HepG2 (cell line): ENCODE measurements around the gene TNFRSF9. TPM values are rescaled to one million over a fixed set of nuclear protein-coding genes. Genes with fewer than 3 reads are reported as not detected.

ENCODE experiments used
- ASH2L ChIP-seq: fragments of 300-600, 200-600 bp; sonication (generic); IDR thresholded peaks from 2 replicates; pipeline ENCODE4 v1.7.0; 2017; ENCODE audit warnings: low read depth, mild to moderate bottlenecking, moderate library complexity, mixed read lengths, low read length; ENCODE audit not compliant: insufficient read length
- ETV5 ChIP-seq: IDR thresholded peaks from 2 replicates; pipeline ENCODE4 v1.6.1; 2018; ENCODE audit warnings: missing biosample characterization, missing genetic modification reagents, inconsistent platforms, borderline replicate concordance
- GABPA ChIP-seq, 2 experiments: IDR thresholded peaks; 2 replicates each; pipeline ENCODE4 v1.6.1; 2011 to 2016; ENCODE audit warnings: low read depth in 2 of 2, low read length in 1 of 2, missing biosample characterization in 1 of 2, missing genetic modification characterization in 1 of 2
- GABPB1 ChIP-seq: IDR thresholded peaks from 2 replicates; pipeline ENCODE4 v1.6.1; 2016; ENCODE audit warnings: mild to moderate bottlenecking, missing genetic modification reagents, moderate library complexity, missing compliant biosample characterization
- HNF4A ChIP-seq: sonication (generic); formaldehyde crosslinking; IDR thresholded peaks from 2 replicates; pipeline ENCODE4 v1.4.0; 2020; ENCODE audit warnings: missing genetic modification reagents
- HOXA3 ChIP-seq: sonication (generic); formaldehyde crosslinking; IDR thresholded peaks from 2 replicates; pipeline ENCODE4 v1.5.0; 2020; ENCODE audit warnings: missing genetic modification reagents
- KDM5B ChIP-seq: sonication (generic); formaldehyde crosslinking; IDR thresholded peaks from 2 replicates; pipeline ENCODE4 v1.4.0; 2020; ENCODE audit warnings: missing genetic modification reagents, mild to moderate bottlenecking, borderline replicate concordance
- MAFF ChIP-seq: IDR thresholded peaks from 2 replicates; pipeline ENCODE4 v1.6.1; 2011; ENCODE audit warnings: low read depth, low read length, improper control_type of control experiment
- NBN ChIP-seq: fragments of 450-650 bp; conservative IDR thresholded peaks from 2 replicates; pipeline ENCODE4 v1.6.1; 2017
- PHF8 ChIP-seq: sonication (generic); formaldehyde crosslinking; IDR thresholded peaks from 2 replicates; pipeline ENCODE4 v1.5.0; 2020; ENCODE audit warnings: missing genetic modification reagents
- REPIN1 ChIP-seq: sonication (generic); formaldehyde crosslinking; IDR thresholded peaks from 2 replicates; pipeline ENCODE4 v1.8.0; 2022; ENCODE audit warnings: missing genetic modification reagents, low read depth, mild to moderate bottlenecking, borderline replicate concordance
- SALL1 ChIP-seq: sonication (generic); formaldehyde crosslinking; IDR thresholded peaks from 2 replicates; pipeline ENCODE4 v1.8.0; 2022; ENCODE audit warnings: mild to moderate bottlenecking, missing genetic modification reagents
- SETDB1 ChIP-seq: sonication (generic); formaldehyde crosslinking; IDR thresholded peaks from 2 replicates; pipeline ENCODE4 v1.5.1; 2020; ENCODE audit warnings: missing genetic modification reagents, mild to moderate bottlenecking, borderline replicate concordance
- SP2 ChIP-seq: sonication (generic); formaldehyde crosslinking; IDR thresholded peaks from 2 replicates; pipeline ENCODE4 v1.5.1; 2020; ENCODE audit warnings: mild to moderate bottlenecking, missing genetic modification reagents
- ZNF44 ChIP-seq: sonication (generic); formaldehyde crosslinking; IDR thresholded peaks from 2 replicates; pipeline ENCODE4 v1.5.1; 2020; ENCODE audit warnings: mild to moderate bottlenecking, missing genetic modification reagents
- ZNF629 ChIP-seq: sonication (generic); formaldehyde crosslinking; conservative IDR thresholded peaks from 2 replicates; pipeline ENCODE4 v1.5.0; 2020; ENCODE audit warnings: missing genetic modification reagents
- ZNF724P ChIP-seq: sonication (generic); formaldehyde crosslinking; IDR thresholded peaks from 2 replicates; pipeline ENCODE4 v1.8.0; 2022; ENCODE audit warnings: missing genetic modification reagents, borderline replicate concordance
- polyA plus RNA-seq, 8 experiments: library from polyadenylated mRNA; depleted of rRNA in 3 of 8; stranded (reverse) in 7 of 8; unstranded in 1 of 8; fragments of >200 nt; fragmentation: Illumina TruSeq in 4 of 8; extraction: Trizol in 4 of 8; gene quantifications; 2 replicates each; pipeline versions ENCODE4 v1.2.1 to v1.2.3, GENCODE V29; 2011 to 2016; ENCODE audit warnings: low read depth in 4 of 8, missing spikeins in 1 of 8, mixed read lengths in 1 of 8; ENCODE audit not compliant: insufficient read depth in 1 of 8
- total RNA-seq, 5 experiments: library from RNA; depleted of rRNA; stranded (reverse); fragments of >200 nt; fragmentation: Illumina TruSeq; extraction: Trizol; gene quantifications; 2 replicates each; pipeline ENCODE4 v1.2.3, GENCODE V29; 2016; ENCODE audit warnings: low read depth in 1 of 5
- TF ChIP-seq, protein P1 (sequence below): sonication (generic); formaldehyde crosslinking; IDR thresholded peaks from 2 replicates; pipeline ENCODE4 v1.4.0; 2020; ENCODE audit warnings: mild to moderate bottlenecking, missing genetic modification reagents
- TF ChIP-seq, protein P2 (sequence below): sonication (generic); formaldehyde crosslinking; IDR thresholded peaks from 2 replicates; pipeline ENCODE4 v1.5.0; 2020; ENCODE audit warnings: mild to moderate bottlenecking, missing genetic modification reagents
- TF ChIP-seq, protein P3 (sequence below): sonication (generic); formaldehyde crosslinking; IDR thresholded peaks from 2 replicates; pipeline ENCODE4 v1.4.0; 2020; ENCODE audit warnings: missing genetic modification reagents
- TF ChIP-seq, protein P4 (sequence below), 2 experiments: sonication (generic) in 1 of 2; formaldehyde crosslinking in 1 of 2; IDR thresholded peaks; 2 replicates each; pipeline versions ENCODE4 v1.4.0 to v1.6.1; 2018 to 2020; ENCODE audit warnings: missing genetic modification reagents in 2 of 2, borderline replicate concordance in 1 of 2, low read depth in 1 of 2, mild to moderate bottlenecking in 1 of 2, missing biosample characterization in 1 of 2

Gene TNFRSF9
- total and polyA plus RNA-seq, 2 of the 13 experiments (the other 11 are each of a cell fraction or from before 2014, with no cell fraction given) = 0.07 TPM; not detected in 1

DNA sequence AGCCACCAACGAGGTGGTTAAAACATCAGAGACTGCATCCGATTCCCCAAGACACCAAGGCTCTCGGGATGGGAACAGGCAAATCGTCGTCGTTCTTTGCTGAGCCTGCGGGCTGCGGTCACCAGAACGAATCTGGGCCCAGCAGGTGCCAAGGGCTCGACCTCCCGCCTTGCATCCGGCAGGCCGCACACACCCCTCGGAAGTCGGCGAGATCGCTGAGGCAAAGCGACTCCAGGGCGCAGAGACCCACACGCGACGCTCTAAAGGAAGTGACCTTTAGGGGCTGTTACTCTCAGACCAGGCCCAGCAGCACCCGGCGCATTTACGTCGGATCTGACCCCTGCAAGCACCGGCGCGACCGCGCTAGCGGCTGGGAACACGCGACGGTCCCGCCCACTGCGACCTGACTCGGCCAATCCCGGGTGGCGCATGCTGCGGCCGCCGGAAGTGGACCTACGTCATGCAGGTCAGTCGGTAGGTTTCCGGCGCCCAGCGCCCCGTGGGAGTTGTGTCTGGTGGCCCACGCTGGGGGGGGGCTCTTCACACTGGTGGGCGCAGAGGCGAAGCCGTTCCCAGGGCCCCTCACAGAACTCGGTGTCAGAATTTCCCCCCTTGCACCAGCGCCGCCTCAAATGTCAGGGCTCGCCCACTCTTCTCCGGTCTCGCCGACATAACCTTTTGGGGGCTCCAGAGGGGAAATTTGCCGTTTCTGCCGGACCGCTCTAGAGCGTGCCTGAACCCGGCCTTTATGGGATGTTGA is 13.4 kb upstream of the TNFRSF9 start (continued):
- TF ChIP-seq, protein P1, sequence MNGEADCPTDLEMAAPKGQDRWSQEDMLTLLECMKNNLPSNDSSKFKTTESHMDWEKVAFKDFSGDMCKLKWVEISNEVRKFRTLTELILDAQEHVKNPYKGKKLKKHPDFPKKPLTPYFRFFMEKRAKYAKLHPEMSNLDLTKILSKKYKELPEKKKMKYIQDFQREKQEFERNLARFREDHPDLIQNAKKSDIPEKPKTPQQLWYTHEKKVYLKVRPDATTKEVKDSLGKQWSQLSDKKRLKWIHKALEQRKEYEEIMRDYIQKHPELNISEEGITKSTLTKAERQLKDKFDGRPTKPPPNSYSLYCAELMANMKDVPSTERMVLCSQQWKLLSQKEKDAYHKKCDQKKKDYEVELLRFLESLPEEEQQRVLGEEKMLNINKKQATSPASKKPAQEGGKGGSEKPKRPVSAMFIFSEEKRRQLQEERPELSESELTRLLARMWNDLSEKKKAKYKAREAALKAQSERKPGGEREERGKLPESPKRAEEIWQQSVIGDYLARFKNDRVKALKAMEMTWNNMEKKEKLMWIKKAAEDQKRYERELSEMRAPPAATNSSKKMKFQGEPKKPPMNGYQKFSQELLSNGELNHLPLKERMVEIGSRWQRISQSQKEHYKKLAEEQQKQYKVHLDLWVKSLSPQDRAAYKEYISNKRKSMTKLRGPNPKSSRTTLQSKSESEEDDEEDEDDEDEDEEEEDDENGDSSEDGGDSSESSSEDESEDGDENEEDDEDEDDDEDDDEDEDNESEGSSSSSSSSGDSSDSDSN (CRISPR knock-in tag) = peak; percentile 56
- TF ChIP-seq SP2 = peak; percentile 93
- peak; percentile 78 for TF ChIP-seq HOXA3 (CRISPR knock-in tag)
- TF ChIP-seq SALL1 (CRISPR knock-in tag) = peak; percentile 74
- peak; percentile 42; the same call in 1 of the 2 replicates for TF ChIP-seq KDM5B (CRISPR knock-in tag)
- peak; percentile 65; the same call in 1 of the 2 replicates for TF ChIP-seq ZNF724P (CRISPR knock-in tag)
- 0 out of 2 replicates have a peak, but pooled peaks have one; percentile 20 for TF ChIP-seq HNF4A (CRISPR knock-in tag)
- TF ChIP-seq REPIN1 (CRISPR knock-in tag) = 0 out of 2 replicates have a peak, but pooled peaks have one; percentile 45
- no peak for TF ChIP-seq ZNF44
- TF ChIP-seq ZNF629 (CRISPR knock-in tag) = no peak
- TF ChIP-seq, protein P2, sequence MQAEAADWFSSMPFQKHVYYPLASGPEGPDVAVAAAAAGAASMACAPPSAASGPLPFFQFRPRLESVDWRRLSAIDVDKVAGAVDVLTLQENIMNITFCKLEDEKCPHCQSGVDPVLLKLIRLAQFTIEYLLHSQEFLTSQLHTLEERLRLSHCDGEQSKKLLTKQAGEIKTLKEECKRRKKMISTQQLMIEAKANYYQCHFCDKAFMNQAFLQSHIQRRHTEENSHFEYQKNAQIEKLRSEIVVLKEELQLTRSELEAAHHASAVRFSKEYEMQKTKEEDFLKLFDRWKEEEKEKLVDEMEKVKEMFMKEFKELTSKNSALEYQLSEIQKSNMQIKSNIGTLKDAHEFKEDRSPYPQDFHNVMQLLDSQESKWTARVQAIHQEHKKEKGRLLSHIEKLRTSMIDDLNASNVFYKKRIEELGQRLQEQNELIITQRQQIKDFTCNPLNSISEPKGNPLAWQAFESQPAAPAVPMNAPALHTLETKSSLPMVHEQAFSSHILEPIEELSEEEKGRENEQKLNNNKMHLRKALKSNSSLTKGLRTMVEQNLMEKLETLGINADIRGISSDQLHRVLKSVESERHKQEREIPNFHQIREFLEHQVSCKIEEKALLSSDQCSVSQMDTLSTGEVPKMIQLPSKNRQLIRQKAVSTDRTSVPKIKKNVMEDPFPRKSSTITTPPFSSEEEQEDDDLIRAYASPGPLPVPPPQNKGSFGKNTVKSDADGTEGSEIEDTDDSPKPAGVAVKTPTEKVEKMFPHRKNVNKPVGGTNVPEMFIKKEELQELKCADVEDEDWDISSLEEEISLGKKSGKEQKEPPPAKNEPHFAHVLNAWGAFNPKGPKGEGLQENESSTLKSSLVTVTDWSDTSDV (CRISPR knock-in tag) = no peak
- TF ChIP-seq, protein P3, sequence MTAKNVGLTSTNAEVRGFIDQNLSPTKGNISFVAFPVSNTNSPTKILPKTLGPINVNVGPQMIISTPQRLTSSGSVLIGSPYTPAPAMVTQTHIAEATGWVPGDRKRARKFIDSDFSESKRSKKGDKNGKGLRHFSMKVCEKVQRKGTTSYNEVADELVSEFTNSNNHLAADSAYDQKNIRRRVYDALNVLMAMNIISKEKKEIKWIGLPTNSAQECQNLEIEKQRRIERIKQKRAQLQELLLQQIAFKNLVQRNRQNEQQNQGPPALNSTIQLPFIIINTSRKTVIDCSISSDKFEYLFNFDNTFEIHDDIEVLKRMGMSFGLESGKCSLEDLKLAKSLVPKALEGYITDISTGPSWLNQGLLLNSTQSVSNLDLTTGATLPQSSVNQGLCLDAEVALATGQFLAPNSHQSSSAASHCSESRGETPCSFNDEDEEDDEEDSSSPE = no peak
- peak; percentile 84 for TF ChIP-seq PHF8 (CRISPR knock-in tag)
- TF ChIP-seq ASH2L = peak; percentile 37
- no peak for TF ChIP-seq SETDB1 (CRISPR knock-in tag)
- TF ChIP-seq GABPA (IDR thresholded peaks at IDR 0.05; ENCODE audit: low read depth, low read length) = peak; percentile 89
- peak; percentile 94 for TF ChIP-seq GABPA (CRISPR knock-in tag; IDR thresholded peaks at IDR 0.05; ENCODE audit: low read depth)
- TF ChIP-seq, protein P4, sequence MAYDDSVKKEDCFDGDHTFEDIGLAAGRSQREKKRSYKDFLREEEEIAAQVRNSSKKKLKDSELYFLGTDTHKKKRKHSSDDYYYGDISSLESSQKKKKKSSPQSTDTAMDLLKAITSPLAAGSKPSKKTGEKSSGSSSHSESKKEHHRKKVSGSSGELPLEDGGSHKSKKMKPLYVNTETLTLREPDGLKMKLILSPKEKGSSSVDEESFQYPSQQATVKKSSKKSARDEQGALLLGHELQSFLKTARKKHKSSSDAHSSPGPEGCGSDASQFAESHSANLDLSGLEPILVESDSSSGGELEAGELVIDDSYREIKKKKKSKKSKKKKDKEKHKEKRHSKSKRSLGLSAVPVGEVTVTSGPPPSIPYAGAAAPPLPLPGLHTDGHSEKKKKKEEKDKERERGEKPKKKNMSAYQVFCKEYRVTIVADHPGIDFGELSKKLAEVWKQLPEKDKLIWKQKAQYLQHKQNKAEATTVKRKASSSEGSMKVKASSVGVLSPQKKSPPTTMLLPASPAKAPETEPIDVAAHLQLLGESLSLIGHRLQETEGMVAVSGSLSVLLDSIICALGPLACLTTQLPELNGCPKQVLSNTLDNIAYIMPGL (CRISPR knock-in tag; IDR thresholded peaks at IDR 0.05; ENCODE audit: borderline replicate concordance in 1 of 2, low read depth in 1 of 2) = peak; percentile 17 to 27; a peak in 1 of 4 replicates
- peak; percentile 62 for TF ChIP-seq ETV5 (CRISPR knock-in tag)
- no peak for TF ChIP-seq NBN
- peak; percentile 98 for TF ChIP-seq GABPB1 (CRISPR knock-in tag)
- TF ChIP-seq MAFF = no peak
